ENCODE results near the gene WDR4. TPM values are rescaled to one million over a fixed set of nuclear protein-coding genes. Genes with fewer than 3 reads are reported as not detected.
"Not testable (repeated sequence)": the region's sequence is repeated elsewhere in the genome, so short reads cannot be mapped to it uniquely, and the experiment has no call there.

The WDR4 gene
- total and polyA plus RNA-seq, 7 experiments from 2014 or later: 10.4 to 39.1 (median 29.2) TPM

GRCh38 chr21:42841156-42841915 lies 38.0 kb downstream of the WDR4 start:
- DNase-seq (no peak), ATAC-seq (no peak)
- no peak overlapping the region for H3K4me3 ChIP-seq (ENCODE audit: low read length)
- POLR2A ChIA-PET: no interaction called here
- H3K4me3 Mint-ChIP-seq: no peak overlapping the region
- peaks cover 0 to 3% (median 0%) of the 10 kb centered on the region in 7 donors for H3K4me1 Mint-ChIP-seq
- no peaks in the 10 kb centered on the region for H3K9me3 Mint-ChIP-seq
- H3K36me3 Mint-ChIP-seq: peaks cover 9 to 29% (median 12%) of the 10 kb centered on the region in 5 donors
- H3K36me3 ChIP-seq (ENCODE audit: control insufficient read depth in 2 of 3, insufficient read depth in 3 of 3, low read length in 3 of 3): peaks cover 3 to 69% (median 5%) of the 10 kb centered on the region in 3 experiments
- no peak overlapping the region for H3K27ac Mint-ChIP-seq
- H3K27ac ChIP-seq (ENCODE audit: low read depth, low read length): no peak overlapping the region
- H3K9me3 ChIP-seq (ENCODE audit: control insufficient read depth in 2 of 3, low read length in 3 of 3): no peaks in the 10 kb centered on the region
- H3K4me1 ChIP-seq (ENCODE audit: control insufficient read depth in 2 of 2, insufficient read depth in 2 of 2, low read length in 2 of 2): no peaks in the 10 kb centered on the region
- H3K27me3 Mint-ChIP-seq: no peaks in the 10 kb centered on the region
- intact Hi-C loops (cut with micrococcal nuclease): no loop called here
- no peaks in the 10 kb centered on the region for H3K27me3 ChIP-seq (ENCODE audit: control insufficient read depth in 2 of 2, insufficient read depth in 2 of 2, low read length in 2 of 2)
- CTCF ChIA-PET: no interaction called here

- H3K4me1 Mint-ChIP-seq: peaks cover 0 to 3% (median 0%) of the 10 kb centered on the region in 7 donors
- intact Hi-C loops (cut with micrococcal nuclease): no loop called here
- Histone ChIP-seq H3K36me3 (ENCODE audit: control insufficient read depth in 2 of 3, insufficient read depth in 3 of 3, low read length in 3 of 3) (peaks cover 3 to 61% (median 5%) of the 10 kb centered on the region in 3 experiments), H3K4me1 (ENCODE audit: control insufficient read depth in 2 of 2, insufficient read depth in 2 of 2, low read length in 2 of 2) (no peaks in the 10 kb centered on the region), H3K9me3 (ENCODE audit: control insufficient read depth in 2 of 3, low read length in 3 of 3) (no peaks in the 10 kb centered on the region), H3K27me3 (ENCODE audit: control insufficient read depth in 2 of 2, insufficient read depth in 2 of 2, low read length in 2 of 2) (no peaks in the 10 kb centered on the region), H3K4me3 (ENCODE audit: low read length) (no peak overlapping the region), H3K27ac (ENCODE audit: low read depth, low read length) (no peak overlapping the region)
- no peaks in the 10 kb centered on the region for H3K27me3 Mint-ChIP-seq
- no peak overlapping the region for H3K27ac Mint-ChIP-seq
- ChIA-PET CTCF (no interaction called here), POLR2A (no interaction called here)
- no peak overlapping the region for H3K4me3 Mint-ChIP-seq
- DNase-seq (no peak), ATAC-seq (peak; percentile 15)
- peaks cover 5 to 25% (median 9%) of the 10 kb centered on the region in 5 donors for H3K36me3 Mint-ChIP-seq
- no peaks in the 10 kb centered on the region for H3K9me3 Mint-ChIP-seq
Measured at GRCh38 chr21:42840411-42841155, 38.8 kb downstream of the WDR4 start.

GRCh38 chr21:42839271-42840231 lies 39.8 kb downstream of the WDR4 start:
- Histone ChIP-seq H3K27ac (ENCODE audit: low read depth, low read length) (no peak overlapping the region), H3K9me3 (ENCODE audit: control insufficient read depth in 2 of 3, low read length in 3 of 3) (no peaks in the 10 kb centered on the region), H3K4me1 (ENCODE audit: control insufficient read depth in 2 of 2, insufficient read depth in 2 of 2, low read length in 2 of 2) (no peaks in the 10 kb centered on the region), H3K4me3 (ENCODE audit: low read length) (no peak overlapping the region), H3K27me3 (ENCODE audit: control insufficient read depth in 2 of 2, insufficient read depth in 2 of 2, low read length in 2 of 2) (no peaks in the 10 kb centered on the region), H3K36me3 (ENCODE audit: control insufficient read depth in 2 of 3, insufficient read depth in 3 of 3, low read length in 3 of 3) (peaks cover 3 to 51% (median 5%) of the 10 kb centered on the region in 3 experiments)
- Mint-ChIP-seq H3K27ac (peak overlapping the region in 2 of 9 donors; percentile 32 to 49), H3K4me3 (peak overlapping the region in 1 of 10 donors; percentile 9), H3K9me3 (no peaks in the 10 kb centered on the region), H3K36me3 (peaks cover 4 to 17% (median 9%) of the 10 kb centered on the region in 5 donors), H3K27me3 (no peaks in the 10 kb centered on the region), H3K4me1 (peaks cover 0 to 3% (median 0%) of the 10 kb centered on the region in 7 donors)
- ATAC-seq: no peak
- no peak for DNase-seq
- CTCF ChIA-PET: no interaction called here
- intact Hi-C loops (cut with micrococcal nuclease): loop anchor here in 1 of 2 donors (10.0 kb wide), 1 partner anchor 55 kb away; the partner anchor contains the start of gene NDUFV3
- POLR2A ChIA-PET: no interaction called here

GRCh38 chr21:42838212-42838690 lies 41.1 kb downstream of the WDR4 start:
- POLR2A ChIA-PET, H3K9me3 Mint-ChIP-seq, H3K4me3 Mint-ChIP-seq: not testable (repeated sequence)

GRCh38 chr21:42837421-42838211 lies 41.7 kb downstream of the WDR4 start:
- peaks cover under 1 to 38% (median 3%) of the 10 kb centered on the region in 3 experiments for H3K36me3 ChIP-seq (ENCODE audit: control insufficient read depth in 2 of 3, insufficient read depth in 3 of 3, low read length in 3 of 3)
- H3K4me3 Mint-ChIP-seq: no peak overlapping the region
- peaks cover 0 to 4% (median 0%) of the 10 kb centered on the region in 5 donors for H3K36me3 Mint-ChIP-seq
- no peaks in the 10 kb centered on the region for H3K9me3 ChIP-seq (ENCODE audit: control insufficient read depth in 2 of 3, low read length in 3 of 3)
- H3K27ac ChIP-seq (ENCODE audit: low read depth, low read length): no peak overlapping the region
- DNase-seq (no peak), ATAC-seq (no peak)
- no peaks in the 10 kb centered on the region for H3K27me3 Mint-ChIP-seq
- H3K4me1 Mint-ChIP-seq: peaks cover 9 to 11% (median 10%) of the 10 kb centered on the region in 7 donors
- peak overlapping the region in 3 of 9 donors; percentile 59 to 80 (median 74) for H3K27ac Mint-ChIP-seq
- POLR2A ChIA-PET: no interaction called here
- CTCF ChIA-PET: no interaction called here
- H3K4me3 ChIP-seq (ENCODE audit: low read length): no peak overlapping the region
- no peaks in the 10 kb centered on the region for H3K9me3 Mint-ChIP-seq
- peaks cover 6 to 8% of the 10 kb centered on the region in 2 donors for H3K4me1 ChIP-seq (ENCODE audit: control insufficient read depth in 2 of 2, insufficient read depth in 2 of 2, low read length in 2 of 2)
- no peaks in the 10 kb centered on the region for H3K27me3 ChIP-seq (ENCODE audit: control insufficient read depth in 2 of 2, insufficient read depth in 2 of 2, low read length in 2 of 2)
- intact Hi-C loops (cut with micrococcal nuclease): loop anchor here in 1 of 2 donors (10.0 kb wide), 1 partner anchor 57 kb away; the partner anchor contains the start of gene NDUFV3

More at GRCh38 chr21:42838212-42838690, 41.1 kb downstream of the WDR4 start:
- H3K27ac Mint-ChIP-seq; H3K4me1 Mint-ChIP-seq; H3K4me1 ChIP-seq (ENCODE audit: control insufficient read depth in 2 of 2, insufficient read depth in 2 of 2, low read length in 2 of 2); H3K9me3 ChIP-seq (ENCODE audit: control insufficient read depth in 2 of 3, low read length in 3 of 3); CTCF ChIA-PET; H3K36me3 Mint-ChIP-seq; H3K27me3 ChIP-seq (ENCODE audit: control insufficient read depth in 2 of 2, insufficient read depth in 2 of 2, low read length in 2 of 2); ATAC-seq; H3K27ac ChIP-seq (ENCODE audit: low read depth, low read length); DNase-seq; H3K27me3 Mint-ChIP-seq; H3K4me3 ChIP-seq (ENCODE audit: low read length): not testable (repeated sequence)
- H3K36me3 ChIP-seq (ENCODE audit: control insufficient read depth in 2 of 3, insufficient read depth in 3 of 3, low read length in 3 of 3): peaks cover 3 to 42% (median 5%) of the 10 kb centered on the region in 3 experiments
- intact Hi-C loops (cut with micrococcal nuclease): loop anchor here in 1 of 2 donors (10.0 kb wide), 1 partner anchor 57 kb away; the partner anchor contains the start of gene NDUFV3
